Testis (tissue), 2 donors: Measurements from ENCODE around the gene NR1I2.

Experiments used
- POLR2A ChIP-seq: fragments of 450-650 bp; IDR thresholded peaks from one replicate; pipeline ENCODE4 v1.6.1; 2017; ENCODE audit warnings: antibody characterized with exemption, mild to moderate bottlenecking, moderate library complexity
- TF ChIP-seq, protein P1 (sequence below), 3 experiments: fragments of 450-650 bp in 2 of 3; fragments of 200-600 bp in 1 of 3; sonication (generic) in 1 of 3; IDR thresholded peaks; one replicate each; pipeline ENCODE4 v1.5.1; 2016 to 2019; ENCODE audit warnings: antibody characterized with exemption in 3 of 3, mild to moderate bottlenecking in 2 of 3, moderate library complexity in 1 of 3

DNA sequence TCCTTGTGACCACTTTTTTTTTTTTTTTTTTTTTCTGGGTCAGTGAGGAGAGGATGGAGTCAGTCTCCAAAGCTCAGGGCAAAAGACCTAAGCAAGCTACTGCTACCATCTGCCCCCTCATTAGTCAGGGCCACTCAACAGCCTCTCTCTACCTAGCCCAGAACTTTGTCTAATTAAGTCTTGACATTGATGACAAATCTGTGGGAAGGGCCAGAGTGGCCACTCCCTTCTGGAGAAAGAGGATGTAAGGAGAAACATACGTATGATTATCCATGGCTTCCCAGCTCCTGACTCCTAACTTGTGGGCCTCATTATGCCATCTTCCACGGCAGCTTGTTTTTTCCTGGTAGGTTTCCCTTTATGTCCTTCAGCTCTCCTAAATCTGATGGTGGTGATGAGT, 37.9 kb downstream of the NR1I2 start:
- TF ChIP-seq, protein P1, sequence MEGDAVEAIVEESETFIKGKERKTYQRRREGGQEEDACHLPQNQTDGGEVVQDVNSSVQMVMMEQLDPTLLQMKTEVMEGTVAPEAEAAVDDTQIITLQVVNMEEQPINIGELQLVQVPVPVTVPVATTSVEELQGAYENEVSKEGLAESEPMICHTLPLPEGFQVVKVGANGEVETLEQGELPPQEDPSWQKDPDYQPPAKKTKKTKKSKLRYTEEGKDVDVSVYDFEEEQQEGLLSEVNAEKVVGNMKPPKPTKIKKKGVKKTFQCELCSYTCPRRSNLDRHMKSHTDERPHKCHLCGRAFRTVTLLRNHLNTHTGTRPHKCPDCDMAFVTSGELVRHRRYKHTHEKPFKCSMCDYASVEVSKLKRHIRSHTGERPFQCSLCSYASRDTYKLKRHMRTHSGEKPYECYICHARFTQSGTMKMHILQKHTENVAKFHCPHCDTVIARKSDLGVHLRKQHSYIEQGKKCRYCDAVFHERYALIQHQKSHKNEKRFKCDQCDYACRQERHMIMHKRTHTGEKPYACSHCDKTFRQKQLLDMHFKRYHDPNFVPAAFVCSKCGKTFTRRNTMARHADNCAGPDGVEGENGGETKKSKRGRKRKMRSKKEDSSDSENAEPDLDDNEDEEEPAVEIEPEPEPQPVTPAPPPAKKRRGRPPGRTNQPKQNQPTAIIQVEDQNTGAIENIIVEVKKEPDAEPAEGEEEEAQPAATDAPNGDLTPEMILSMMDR (IDR thresholded peaks at IDR 0.05), result no peak
- no peak for TF ChIP-seq POLR2A
